Activated T-cell treated with anti-CD3 and anti-CD28 coated beads for 4 hours (primary cell): ENCODE results near the gene OLFML2A.

Experiments used
- DNase-seq: peaks from one replicate; pipeline ENCODE4 v3.0.0-alpha.2; 2020

The OLFML2A gene

GRCh38 chr9:124779368-124780059 lies 2.6 kb downstream of the OLFML2A start:
- no peak for DNase-seq

DNA sequence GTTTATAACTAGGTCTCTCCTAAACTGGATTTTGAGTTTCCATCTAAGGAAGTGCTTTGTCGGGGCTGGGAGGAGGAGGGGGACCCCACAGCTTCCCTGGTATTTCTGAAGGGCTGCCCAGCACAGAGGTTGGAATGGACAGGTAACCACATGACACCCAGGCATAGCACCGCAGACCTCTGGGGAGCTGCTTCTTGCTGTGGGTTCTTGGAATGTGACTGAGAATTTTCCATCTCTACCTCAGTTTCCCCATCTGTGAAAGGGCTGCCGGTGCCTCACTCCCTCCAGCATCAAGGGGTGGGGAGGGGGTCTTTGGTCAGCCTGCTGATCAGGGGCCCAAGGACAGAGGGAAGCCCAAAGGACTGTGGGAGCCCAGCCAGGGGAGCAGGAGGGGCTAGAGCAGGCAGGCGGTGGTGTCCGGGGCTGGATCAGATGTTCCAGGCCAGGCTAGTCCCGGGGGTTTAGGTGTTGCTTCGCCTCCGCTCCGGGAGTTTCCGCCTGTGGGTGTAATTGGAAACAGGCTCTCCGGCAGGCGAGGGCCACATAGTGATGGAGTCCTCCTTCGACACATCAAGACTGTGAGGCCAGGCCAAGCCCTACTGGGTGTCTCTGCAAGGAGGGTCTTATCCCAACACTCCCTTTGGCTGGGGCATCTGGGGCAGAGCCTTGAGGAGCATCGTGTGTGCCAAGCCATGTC lies 3.3 kb downstream of the OLFML2A start:
- no peak for DNase-seq

- no peak for DNase-seq
Observed at GRCh38 chr9:124780757-124781151, 3.8 kb downstream of the OLFML2A start.

DNA sequence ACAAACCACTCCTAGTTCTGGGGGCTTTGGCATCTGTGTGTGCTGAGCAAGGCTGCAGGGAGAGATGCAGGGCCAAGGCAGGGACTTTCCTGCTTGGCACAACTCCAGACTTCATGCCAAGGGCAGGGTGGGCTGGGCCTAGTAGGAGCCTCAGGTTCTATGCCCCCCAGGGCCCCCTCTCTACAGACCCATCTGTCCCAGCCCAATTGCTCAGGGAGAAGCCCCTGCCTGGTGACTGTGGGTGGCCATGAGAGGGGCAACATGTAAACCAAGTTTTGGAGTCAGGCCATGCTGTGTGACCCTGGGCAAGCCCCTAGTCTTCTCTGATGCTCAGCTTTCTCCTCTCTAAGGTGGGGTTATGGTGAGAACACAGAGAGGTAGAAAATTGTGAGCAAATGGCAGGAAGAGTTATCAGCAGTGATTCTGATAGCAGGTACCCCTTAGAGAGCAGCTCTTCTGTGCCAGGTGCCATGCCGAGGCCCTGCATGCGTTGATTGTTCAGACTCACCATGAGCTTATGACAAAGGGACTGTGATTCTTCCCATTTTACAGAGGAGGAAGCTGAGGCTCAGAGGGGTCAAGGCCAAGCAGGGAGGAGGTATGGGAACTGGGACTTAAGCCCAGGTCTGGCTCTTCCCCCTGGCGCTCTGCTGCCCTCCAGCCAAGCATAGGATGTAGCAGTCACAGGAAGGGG lies 5.2 kb downstream of the OLFML2A start:
- DNase-seq = no peak

- no peak for DNase-seq
Observed at GRCh38 chr9:124782661-124783574, 6.0 kb downstream of the OLFML2A start.

GRCh38 chr9:124783830-124784229 lies 6.9 kb downstream of the OLFML2A start:
- DNase-seq = no peak

- no peak for DNase-seq
Observed at GRCh38 chr9:124784509-124784908, 7.6 kb downstream of the OLFML2A start.

DNA sequence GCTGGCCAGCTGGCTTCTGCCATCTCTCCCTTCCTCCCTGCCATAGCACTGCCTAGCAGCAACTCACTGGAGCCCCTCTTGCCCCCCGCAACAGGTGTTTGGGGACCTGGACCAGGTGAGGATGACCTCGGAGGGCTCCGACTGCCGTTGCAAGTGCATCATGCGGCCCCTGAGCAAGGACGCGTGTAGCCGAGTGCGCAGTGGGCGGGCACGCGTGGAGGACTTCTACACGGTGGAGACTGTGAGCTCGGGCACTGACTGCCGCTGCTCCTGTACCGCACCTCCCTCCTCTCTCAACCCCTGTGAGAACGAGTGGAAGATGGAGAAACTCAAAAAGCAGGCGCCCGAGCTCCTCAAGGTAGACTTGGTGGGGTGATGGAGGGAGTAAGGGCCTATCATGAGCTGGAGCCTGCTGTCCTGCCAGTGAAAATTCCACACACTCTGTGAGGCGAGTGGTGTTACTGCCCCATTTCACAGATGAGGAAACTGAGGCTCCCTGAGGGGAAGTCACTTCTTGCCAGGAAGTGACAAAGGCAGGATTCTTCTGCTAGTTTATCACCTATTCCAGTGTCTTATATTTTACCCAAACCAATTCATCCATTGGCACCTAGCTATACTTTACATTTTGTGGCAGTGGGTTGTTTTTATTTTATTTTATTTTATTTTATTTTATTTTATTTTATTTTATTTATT lies 10.1 kb downstream of the OLFML2A start:
- no peak for DNase-seq

DNA sequence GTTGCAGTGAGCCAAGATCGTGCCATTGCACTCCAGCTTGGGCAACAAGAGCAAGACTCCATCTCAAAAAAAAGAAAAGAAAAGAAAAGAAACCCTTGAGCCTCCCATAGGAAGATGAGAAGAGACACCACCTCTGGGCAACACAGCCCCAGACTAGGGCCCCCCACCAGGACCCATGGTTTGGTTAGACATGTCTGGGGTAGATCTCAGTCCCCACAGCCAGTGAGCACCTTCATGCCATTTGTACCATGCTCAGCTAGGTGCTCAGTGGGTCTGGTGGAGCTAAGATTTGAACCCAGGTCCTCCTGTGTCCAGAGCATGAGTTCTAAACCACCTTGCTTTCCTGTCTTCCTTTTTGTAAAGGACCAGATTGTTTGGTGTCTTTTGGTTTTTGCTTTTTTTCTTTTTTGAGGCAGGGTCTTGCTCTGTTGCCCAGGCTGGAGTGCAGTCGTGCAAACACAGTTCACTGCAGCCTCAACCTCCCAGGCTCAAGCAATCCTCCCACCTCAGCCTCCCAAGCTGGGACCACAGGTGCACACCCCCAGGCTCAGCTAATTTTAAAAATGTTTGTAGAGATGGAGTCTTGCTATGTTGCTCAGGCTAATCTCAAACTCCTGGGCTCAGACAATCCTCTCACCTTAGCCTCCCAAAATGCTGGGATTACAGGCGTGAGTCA lies 11.7 kb downstream of the OLFML2A start:
- no peak for DNase-seq

DNA sequence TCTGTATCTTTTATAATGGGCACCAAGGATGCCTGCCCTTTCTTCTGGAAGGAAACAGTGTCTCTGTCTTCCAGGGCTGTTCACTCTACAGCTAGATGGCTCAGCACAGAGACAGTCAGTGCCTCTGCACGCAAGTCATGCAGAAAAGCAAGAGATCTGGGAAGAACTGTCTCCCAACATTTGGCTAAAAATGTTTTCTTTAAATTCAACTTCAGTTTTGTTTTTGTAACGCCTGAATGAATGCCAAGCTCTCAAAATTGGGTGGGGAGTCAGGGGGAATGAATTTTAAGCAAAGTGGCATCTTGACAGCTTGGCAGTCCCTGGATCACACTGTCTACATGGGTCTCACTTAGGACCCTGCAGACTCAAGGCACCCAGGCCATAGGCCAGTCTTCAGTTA lies 12.6 kb downstream of the OLFML2A start:
- no peak for DNase-seq

DNA sequence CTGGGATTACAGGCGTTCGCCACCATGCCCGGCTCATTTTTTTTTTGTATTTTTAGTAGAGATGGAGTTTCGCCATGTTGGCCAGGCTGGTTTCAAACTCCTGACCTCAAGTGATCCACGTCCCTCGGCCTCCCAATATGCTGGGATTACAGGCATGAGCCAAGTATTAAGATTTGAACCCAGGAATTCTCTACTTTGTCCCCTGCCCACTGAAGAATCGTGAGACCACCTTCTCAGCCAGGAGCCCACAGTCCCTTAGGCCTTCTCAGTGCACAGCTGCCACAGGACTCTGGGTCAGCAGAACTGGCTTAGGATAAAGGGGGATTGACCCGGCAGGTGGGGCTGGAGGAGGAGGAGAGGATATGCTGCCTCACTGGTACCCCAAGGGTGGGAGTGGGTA lies 13.4 kb downstream of the OLFML2A start:
- no peak for DNase-seq

DNA sequence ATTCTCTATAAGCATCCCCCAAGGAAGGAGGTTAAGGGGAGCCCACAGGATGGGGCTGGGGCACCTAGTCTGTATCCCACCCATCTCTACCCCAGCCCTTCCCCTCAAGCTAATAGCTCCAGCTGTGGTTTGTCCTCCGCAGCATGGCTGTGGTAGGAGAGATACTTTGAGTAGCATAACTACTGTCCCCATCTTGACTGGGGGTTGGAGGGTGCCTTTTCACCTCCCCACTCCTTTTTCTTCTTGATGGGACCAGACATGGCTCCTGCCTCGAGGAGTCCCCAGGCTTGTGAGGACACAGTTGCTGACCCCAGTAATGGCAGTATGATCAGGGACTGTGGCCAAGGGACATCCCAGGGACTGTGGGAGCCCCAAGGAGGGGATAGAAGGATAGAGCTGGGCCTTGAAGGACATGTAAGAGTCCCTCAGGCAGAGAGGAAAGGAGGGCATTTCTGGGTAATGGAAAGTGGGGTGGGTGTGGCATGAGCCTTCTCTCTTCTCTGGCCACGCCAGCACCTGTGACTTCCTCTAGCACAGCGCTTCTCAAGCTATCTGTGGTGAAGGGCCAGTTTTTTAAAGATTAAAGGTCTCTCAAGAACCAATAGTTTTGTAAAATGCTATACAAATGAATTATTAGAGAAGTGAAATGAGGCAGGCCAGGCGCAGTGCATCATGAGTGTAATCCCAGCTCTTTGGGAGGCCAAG lies 14.0 kb downstream of the OLFML2A start:
- no peak for DNase-seq

GRCh38 chr9:124792257-124793014 lies 15.5 kb downstream of the OLFML2A start:
- no peak for DNase-seq

- no peak for DNase-seq
Observed at GRCh38 chr9:124793015-124793541, 16.1 kb downstream of the OLFML2A start.

DNA sequence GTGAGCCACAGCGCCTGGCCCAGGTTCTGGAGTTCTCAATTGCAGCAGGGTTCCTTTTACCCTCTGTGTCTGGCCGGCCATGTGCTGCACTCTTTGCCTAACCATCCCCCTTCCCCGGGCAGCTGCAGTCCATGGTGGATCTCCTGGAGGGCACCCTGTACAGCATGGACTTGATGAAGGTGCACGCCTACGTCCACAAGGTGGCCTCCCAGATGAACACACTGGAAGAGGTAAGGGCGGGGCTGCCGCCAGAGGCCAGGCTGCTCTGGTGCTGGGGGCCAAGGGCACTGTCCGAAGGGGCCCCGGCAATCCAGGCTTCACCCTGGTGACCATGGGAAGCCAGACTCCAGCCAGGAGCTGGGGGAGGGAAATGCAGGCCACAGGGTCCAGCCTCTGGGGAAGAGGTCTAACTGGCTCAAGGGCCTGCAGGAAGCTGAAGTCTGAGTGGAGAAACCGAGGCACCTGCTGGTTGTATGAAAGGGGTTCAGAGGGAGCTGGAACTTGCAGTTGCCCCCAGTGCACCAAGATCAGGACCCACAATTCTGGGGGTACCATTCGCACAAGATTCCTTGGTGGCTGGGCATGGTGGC lies 18.1 kb downstream of the OLFML2A start:
- no peak for DNase-seq

GRCh38 chr9:124795881-124796431 lies 19.0 kb downstream of the OLFML2A start:
- no peak for DNase-seq

- no peak for DNase-seq
Observed at GRCh38 chr9:124797343-124798103, 20.6 kb downstream of the OLFML2A start.

DNA sequence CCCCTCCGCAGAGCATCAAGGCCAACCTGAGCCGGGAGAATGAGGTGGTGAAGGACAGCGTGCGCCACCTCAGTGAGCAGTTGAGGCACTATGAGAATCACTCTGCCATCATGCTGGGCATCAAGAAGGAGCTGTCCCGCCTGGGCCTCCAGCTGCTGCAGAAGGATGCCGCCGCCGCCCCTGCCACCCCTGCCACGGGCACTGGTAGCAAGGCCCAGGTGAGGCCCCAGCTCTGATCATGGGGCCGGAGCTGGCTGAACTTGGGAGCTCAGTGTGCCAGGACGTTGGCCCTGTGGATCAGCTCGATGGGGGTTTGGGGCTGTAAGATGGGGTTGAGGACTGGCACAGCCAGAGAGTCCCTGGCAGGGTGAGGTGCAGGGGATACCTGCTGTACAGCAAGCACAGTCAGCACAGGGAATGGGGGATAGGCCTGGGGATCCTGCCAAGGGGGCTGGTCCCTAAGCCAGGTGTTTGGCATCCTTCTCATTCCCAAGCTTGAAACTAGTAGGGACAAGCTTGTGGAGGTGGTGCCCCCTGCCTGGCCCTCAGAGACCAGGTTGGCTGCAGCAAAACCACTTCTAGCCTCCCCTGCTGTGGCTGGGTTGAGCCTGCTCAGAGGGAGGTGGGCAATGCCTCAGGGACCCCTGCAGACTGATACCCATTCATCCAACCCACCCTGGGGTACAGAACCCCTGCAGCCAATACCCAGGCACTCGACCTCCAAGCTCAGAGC lies 22.5 kb downstream of the OLFML2A start:
- no peak for DNase-seq
